ENCODE measurements around the gene SDK1.

DNA sequence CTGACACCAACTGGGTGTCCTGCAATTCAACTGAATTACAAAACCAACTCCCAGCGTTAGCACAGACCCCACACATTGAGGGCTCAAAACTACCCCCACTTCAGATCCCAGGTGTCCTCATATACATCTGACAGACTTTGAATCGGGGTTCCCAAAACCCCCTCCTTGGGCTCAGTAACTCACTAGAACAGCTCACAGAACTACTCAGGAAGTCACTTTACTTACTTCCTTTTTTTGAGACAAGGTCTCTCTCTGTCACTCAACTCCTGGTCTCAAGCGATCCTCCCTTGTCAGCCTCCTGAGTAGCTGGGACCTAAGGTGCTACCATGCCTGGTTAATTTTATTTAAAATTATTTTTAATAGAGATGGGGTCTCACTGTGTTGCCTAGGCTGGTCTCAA lies 456.0 kb downstream of the SDK1 start:
- TF ChIP-seq CTCF (IDR thresholded peaks at IDR 0.05), result no peak
- no peak for TF ChIP-seq POLR2A (IDR thresholded peaks at IDR 0.05)
